Thyroid gland (tissue), 4 donors: ENCODE data around the gene SLCO2A1.

ENCODE experiments used
- CTCF ChIP-seq, 6 experiments: fragments of 200-600 bp in 3 of 6; fragments of 450-650 bp in 3 of 6; sonication (generic) in 3 of 6; IDR thresholded peaks; one replicate each; pipeline ENCODE4 v1.5.1; 2016 to 2019; ENCODE audit warnings: antibody characterized with exemption in 6 of 6, mild to moderate bottlenecking in 2 of 6, inconsistent platforms in 1 of 6, moderate library complexity in 1 of 6
- POLR2A ChIP-seq, 2 donors: fragments of 450-650 bp; IDR thresholded peaks; one replicate each; pipeline ENCODE4 v1.6.1; 2017; ENCODE audit warnings: antibody characterized with exemption in 2 of 2, mild to moderate bottlenecking in 2 of 2, moderate library complexity in 1 of 2

- TF ChIP-seq CTCF (IDR thresholded peaks at IDR 0.05) = no peak
- TF ChIP-seq POLR2A (IDR thresholded peaks at IDR 0.05) = no peak
Measured at GRCh38 chr3:133934073-133934970, 95.4 kb downstream of the SLCO2A1 start.
